Coronary artery (tissue), 2 donors: Measurements from ENCODE around the gene ABCC1.

Experiments
- DNase-seq: peaks from one replicate; pipeline ENCODE4 v3.0.0-alpha.2; 2017; ENCODE audit warnings: low spot score
- H3K27ac ChIP-seq, 2 donors: fragments of 200-600 bp; sonication (generic); one replicate each; pipeline ENCODE4 v1.5.1; 2016 to 2019
- H3K4me3 ChIP-seq: fragments of 200-600 bp; sonication (generic); 2 replicates; pipeline ENCODE4 v1.5.1; 2016; ENCODE audit warnings: mild to moderate bottlenecking, moderate library complexity
- CTCF ChIP-seq: fragments of 200-600 bp; sonication (generic); IDR thresholded peaks from one replicate; pipeline ENCODE4 v1.5.1; 2019; ENCODE audit warnings: antibody characterized with exemption

ABCC1 gene

GRCh38 chr16:16076423-16076813 lies 127.0 kb downstream of the ABCC1 start:
- Histone ChIP-seq H3K27ac (peak overlapping the region in 1 of 2 donors; percentile 46), H3K4me3 (no peak overlapping the region)
- no peak for TF ChIP-seq CTCF
- DNase-seq, result no peak

- no peak for TF ChIP-seq CTCF
- Histone ChIP-seq H3K27ac (no peak overlapping the region), H3K4me3 (no peak overlapping the region)
- DNase-seq, result no peak
Measured at GRCh38 chr16:16080465-16081065, 131.1 kb downstream of the ABCC1 start.

- Histone ChIP-seq H3K4me3 (no peak overlapping the region), H3K27ac (no peak overlapping the region)
- no peak for TF ChIP-seq CTCF
- DNase-seq, result no peak
Measured at GRCh38 chr16:16081141-16081540, 131.7 kb downstream of the ABCC1 start.

GRCh38 chr16:16082255-16082654 lies 132.8 kb downstream of the ABCC1 start:
- DNase-seq, result no peak
- Histone ChIP-seq H3K4me3 (no peak overlapping the region), H3K27ac (no peak overlapping the region)
- TF ChIP-seq CTCF, result no peak

- TF ChIP-seq CTCF, result no peak
- Histone ChIP-seq H3K27ac (no peak overlapping the region), H3K4me3 (no peak overlapping the region)
- DNase-seq, result no peak
Measured at GRCh38 chr16:16083421-16084156, 134.2 kb downstream of the ABCC1 start.

- DNase-seq, result no peak
- no peak overlapping the region for H3K4me3 ChIP-seq
- H3K27ac ChIP-seq, result no peak overlapping the region
- TF ChIP-seq CTCF, result no peak
Measured at GRCh38 chr16:16084874-16085273, 135.5 kb downstream of the ABCC1 start.
